Measurements from ENCODE around the gene KIFBP.

KIFBP gene

GRCh38 chr10:69045441-69046300 is 57.1 kb downstream of the KIFBP start:
- Histone ChIP-seq H3K27me3 (ENCODE audit: control insufficient read depth, insufficient read depth, low read length) (no peaks in the 10 kb centered on the region), H3K4me2 (ENCODE audit: low read length) (no peak overlapping the region), H3K9me3 (ENCODE audit: control insufficient read depth, low read length) (no peaks in the 10 kb centered on the region), H3K36me3 (ENCODE audit: control insufficient read depth, insufficient read depth, low read length) (no peaks in the 10 kb centered on the region), H3K79me2 (no peaks in the 10 kb centered on the region), H3K9ac (no peak overlapping the region), H3K4me3 (ENCODE audit: low read depth, low read length) (no peak overlapping the region), H3K4me1 (peaks cover 31% of the 10 kb centered on the region), H2AFZ (peak overlapping the region; percentile 72), H3K27ac (peak overlapping the region; percentile 72)
- TF ChIP-seq CTCF (IDR thresholded peaks at IDR 0.05), result no peak

GRCh38 chr10:69047111-69047832 is 58.7 kb downstream of the KIFBP start:
- Histone ChIP-seq H3K9me3 (ENCODE audit: control insufficient read depth, low read length) (no peaks in the 10 kb centered on the region), H3K4me3 (ENCODE audit: low read depth, low read length) (peak overlapping the region; percentile 33), H3K4me1 (peaks cover 38% of the 10 kb centered on the region), H3K79me2 (no peaks in the 10 kb centered on the region), H3K9ac (no peak overlapping the region), H3K27me3 (ENCODE audit: control insufficient read depth, insufficient read depth, low read length) (no peaks in the 10 kb centered on the region), H2AFZ (peak overlapping the region; percentile 74), H3K4me2 (ENCODE audit: low read length) (peak overlapping the region; percentile 60), H3K27ac (peak overlapping the region; percentile 72), H3K36me3 (ENCODE audit: control insufficient read depth, insufficient read depth, low read length) (no peaks in the 10 kb centered on the region)
- TF ChIP-seq CTCF (IDR thresholded peaks at IDR 0.05), result no peak

- H3K4me1 ChIP-seq, result peaks cover 38% of the 10 kb centered on the region
- peak overlapping the region; percentile 72 for H3K27ac ChIP-seq
- no peak for TF ChIP-seq CTCF (IDR thresholded peaks at IDR 0.05)
Observed at GRCh38 chr10:69048103-69048502, 59.5 kb downstream of the KIFBP start.

GRCh38 chr10:69049566-69049961 is 61.0 kb downstream of the KIFBP start:
- no peak for TF ChIP-seq CTCF (IDR thresholded peaks at IDR 0.05)
- no peak overlapping the region for H3K4me3 ChIP-seq (ENCODE audit: low read depth, low read length)
- H3K27me3 ChIP-seq (ENCODE audit: control insufficient read depth, insufficient read depth, low read length), result no peaks in the 10 kb centered on the region
- H3K79me2 ChIP-seq, result no peaks in the 10 kb centered on the region
- H3K9ac ChIP-seq, result no peak overlapping the region
- no peak overlapping the region for H3K4me2 ChIP-seq (ENCODE audit: low read length)
- H3K9me3 ChIP-seq (ENCODE audit: control insufficient read depth, low read length), result no peaks in the 10 kb centered on the region
- H2AFZ ChIP-seq, result no peak overlapping the region
- peaks cover 38% of the 10 kb centered on the region for H3K4me1 ChIP-seq
- H3K36me3 ChIP-seq (ENCODE audit: control insufficient read depth, insufficient read depth, low read length), result no peaks in the 10 kb centered on the region
- no peak overlapping the region for H3K27ac ChIP-seq

More at GRCh38 chr10:69048103-69048502, 59.5 kb downstream of the KIFBP start:
- Histone ChIP-seq H3K79me2 (no peaks in the 10 kb centered on the region), H3K4me3 (ENCODE audit: low read depth, low read length) (no peak overlapping the region), H2AFZ (peak overlapping the region; percentile 74), H3K4me2 (ENCODE audit: low read length) (peak overlapping the region; percentile 13), H3K27me3 (ENCODE audit: control insufficient read depth, insufficient read depth, low read length) (no peaks in the 10 kb centered on the region), H3K9me3 (ENCODE audit: control insufficient read depth, low read length) (no peaks in the 10 kb centered on the region), H3K9ac (no peak overlapping the region), H3K36me3 (ENCODE audit: control insufficient read depth, insufficient read depth, low read length) (no peaks in the 10 kb centered on the region)
